ENCODE measurements around the gene TMEM82. TPM values are rescaled to one million over a fixed set of nuclear protein-coding genes. Genes with fewer than 3 reads are reported as not detected.

The TMEM82 gene
- total RNA-seq, 2 experiments from 2014 or later = not detected

DNA sequence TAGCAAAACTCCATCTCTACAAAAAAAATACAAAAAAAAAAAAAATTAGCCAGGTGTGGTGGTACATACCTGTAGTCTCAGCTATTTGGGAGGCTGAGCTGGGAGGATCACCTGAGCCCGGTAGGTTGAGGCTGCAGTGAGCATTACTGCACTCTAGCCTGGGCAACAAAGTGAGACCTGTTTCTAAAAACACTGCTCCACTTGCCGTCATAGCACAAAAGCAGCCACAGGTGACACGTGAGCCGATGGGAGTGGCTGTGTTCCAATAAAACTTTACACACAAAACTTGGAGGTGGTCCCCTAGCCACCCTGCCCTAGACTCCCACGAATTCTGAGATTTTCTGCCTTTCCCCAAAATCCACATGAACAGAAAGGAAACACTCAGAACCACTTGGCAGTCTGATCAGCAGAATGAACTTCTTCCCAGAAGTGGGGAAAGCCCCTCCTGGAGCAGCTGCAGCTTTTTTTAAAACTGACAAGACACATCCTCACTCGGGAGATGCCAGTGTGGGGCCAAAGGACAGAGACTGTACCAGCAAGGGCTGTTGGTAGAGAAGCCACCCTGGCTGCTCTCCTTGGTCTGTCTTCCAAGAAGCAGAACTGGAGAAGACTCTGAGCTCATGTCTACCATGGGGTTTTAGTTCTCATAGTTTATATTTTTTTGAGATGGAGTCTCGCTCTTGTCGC lies 34.9 kb upstream of the TMEM82 start:
- DNase-seq = no peak
- H3K4me1 Mint-ChIP-seq = peaks cover 5% of the 10 kb centered on the region
- H3K4me3 Mint-ChIP-seq = no peak overlapping the region
- CTCF ChIA-PET = interaction anchor here (0.6 to 1.7 kb wide), 5 partner anchors 31 to 128 kb away, joined by 3 to 5 read pairs (median 5); no protein-coding TSS in a partner anchor
- H3K27ac Mint-ChIP-seq = no peak overlapping the region
- H3K27me3 Mint-ChIP-seq = no peaks in the 10 kb centered on the region
- H3K9me3 Mint-ChIP-seq = no peaks in the 10 kb centered on the region
- POLR2A ChIA-PET = no interaction called here
- H3K36me3 Mint-ChIP-seq (ENCODE audit: low read depth) = peaks cover 6% of the 10 kb centered on the region

DNA sequence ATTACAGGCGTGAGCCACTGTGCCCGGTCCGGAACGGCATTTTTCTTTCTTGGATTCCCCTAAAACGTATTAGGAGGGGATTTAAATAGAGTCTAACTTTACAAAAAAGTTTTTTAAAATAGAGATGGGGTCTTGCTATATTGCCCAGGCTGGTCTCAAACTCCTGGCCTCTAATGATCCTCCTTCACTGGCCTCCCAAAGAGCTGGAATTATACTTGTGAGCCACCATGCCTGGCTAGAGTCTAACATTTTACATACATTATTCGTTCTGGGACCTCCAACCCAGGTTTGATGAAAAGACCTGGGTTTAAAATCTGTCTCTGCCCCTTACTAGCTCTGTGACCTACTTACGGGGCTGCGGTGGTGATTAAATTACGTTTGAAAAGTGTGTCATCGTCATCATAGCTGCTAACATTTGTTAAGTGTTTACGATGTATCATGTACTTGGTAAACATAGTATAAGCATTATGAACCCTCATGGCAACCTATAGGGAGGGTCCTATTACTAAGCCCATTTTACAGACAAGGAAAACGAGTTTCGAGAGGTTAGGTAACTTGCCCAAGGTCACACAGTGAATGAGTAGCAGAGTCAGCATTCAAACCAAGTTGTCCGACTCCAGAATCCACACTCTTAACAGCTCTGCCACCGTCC lies 33.7 kb upstream of the TMEM82 start:
- peaks cover 5% of the 10 kb centered on the region for H3K4me1 Mint-ChIP-seq
- H3K27ac Mint-ChIP-seq = no peak overlapping the region
- H3K9me3 Mint-ChIP-seq = no peaks in the 10 kb centered on the region
- DNase-seq = no peak
- POLR2A ChIA-PET = no interaction called here
- H3K36me3 Mint-ChIP-seq (ENCODE audit: low read depth) = peaks cover 6% of the 10 kb centered on the region
- CTCF ChIA-PET = interaction anchor here (0.6 to 1.7 kb wide), 3 partner anchors 12 to 114 kb away, joined by 3 to 5 read pairs (median 3); no protein-coding TSS in a partner anchor
- no peaks in the 10 kb centered on the region for H3K27me3 Mint-ChIP-seq
- H3K4me3 Mint-ChIP-seq = no peak overlapping the region

DNA sequence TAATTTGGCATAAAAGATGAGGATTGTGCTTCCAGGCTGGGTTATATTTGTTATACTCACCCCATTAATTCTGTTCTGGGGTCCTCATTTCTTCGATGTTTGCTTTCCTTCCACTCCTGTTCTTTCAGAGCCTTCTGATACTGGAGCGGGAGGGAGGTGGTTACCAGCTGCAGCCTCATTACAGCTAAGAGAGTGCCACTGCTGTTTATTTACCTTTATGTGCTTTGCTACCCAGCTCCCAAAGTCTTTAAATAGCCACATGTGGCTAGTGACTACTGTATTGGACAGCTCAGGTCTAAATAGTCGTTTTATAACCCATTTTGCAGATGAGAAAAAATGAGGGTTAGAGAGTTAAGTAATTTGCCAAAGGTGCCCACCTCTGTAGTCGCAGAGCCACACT lies 33.1 kb upstream of the TMEM82 start:
- H3K27me3 Mint-ChIP-seq = no peaks in the 10 kb centered on the region
- ChIA-PET CTCF (interaction anchor here (0.6 to 0.8 kb wide), 2 partner anchors 12 to 115 kb away, joined by 3 read pairs; no protein-coding TSS in a partner anchor), POLR2A (interaction anchor here (0.5 kb wide), 1 partner anchor 38 kb away, joined by 3 read pairs; no protein-coding TSS in a partner anchor)
- peaks cover 5% of the 10 kb centered on the region for H3K4me1 Mint-ChIP-seq
- peaks cover 6% of the 10 kb centered on the region for H3K36me3 Mint-ChIP-seq (ENCODE audit: low read depth)
- no peaks in the 10 kb centered on the region for H3K9me3 Mint-ChIP-seq
- no peak overlapping the region for H3K27ac Mint-ChIP-seq
- no peak for DNase-seq
- no peak overlapping the region for H3K4me3 Mint-ChIP-seq

DNA sequence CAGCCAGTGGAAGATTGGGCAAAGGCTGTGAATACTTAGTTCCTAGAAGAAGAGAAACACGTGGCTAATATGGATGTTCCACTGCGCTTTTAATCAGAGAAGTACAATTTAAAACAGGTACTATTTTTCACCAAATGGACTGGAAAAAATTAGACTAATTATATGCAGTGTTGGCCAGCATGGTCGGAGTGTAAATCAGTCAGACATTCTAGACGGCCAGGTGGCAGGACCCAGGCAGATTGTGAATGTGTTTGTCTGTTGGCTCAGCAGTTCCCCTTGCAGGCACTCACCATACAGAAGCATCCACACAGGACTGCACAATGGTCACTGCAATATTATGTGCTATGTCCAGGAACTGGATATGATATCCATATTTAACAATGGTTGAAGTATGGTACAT lies 30.1 kb upstream of the TMEM82 start:
- Mint-ChIP-seq H3K27me3 (no peaks in the 10 kb centered on the region), H3K36me3 (ENCODE audit: low read depth) (peaks cover 2% of the 10 kb centered on the region), H3K27ac (no peak overlapping the region), H3K9me3 (no peaks in the 10 kb centered on the region), H3K4me1 (peaks cover 4% of the 10 kb centered on the region), H3K4me3 (no peak overlapping the region)
- DNase-seq = no peak
- POLR2A ChIA-PET = no interaction called here
- CTCF ChIA-PET = no interaction called here

DNA sequence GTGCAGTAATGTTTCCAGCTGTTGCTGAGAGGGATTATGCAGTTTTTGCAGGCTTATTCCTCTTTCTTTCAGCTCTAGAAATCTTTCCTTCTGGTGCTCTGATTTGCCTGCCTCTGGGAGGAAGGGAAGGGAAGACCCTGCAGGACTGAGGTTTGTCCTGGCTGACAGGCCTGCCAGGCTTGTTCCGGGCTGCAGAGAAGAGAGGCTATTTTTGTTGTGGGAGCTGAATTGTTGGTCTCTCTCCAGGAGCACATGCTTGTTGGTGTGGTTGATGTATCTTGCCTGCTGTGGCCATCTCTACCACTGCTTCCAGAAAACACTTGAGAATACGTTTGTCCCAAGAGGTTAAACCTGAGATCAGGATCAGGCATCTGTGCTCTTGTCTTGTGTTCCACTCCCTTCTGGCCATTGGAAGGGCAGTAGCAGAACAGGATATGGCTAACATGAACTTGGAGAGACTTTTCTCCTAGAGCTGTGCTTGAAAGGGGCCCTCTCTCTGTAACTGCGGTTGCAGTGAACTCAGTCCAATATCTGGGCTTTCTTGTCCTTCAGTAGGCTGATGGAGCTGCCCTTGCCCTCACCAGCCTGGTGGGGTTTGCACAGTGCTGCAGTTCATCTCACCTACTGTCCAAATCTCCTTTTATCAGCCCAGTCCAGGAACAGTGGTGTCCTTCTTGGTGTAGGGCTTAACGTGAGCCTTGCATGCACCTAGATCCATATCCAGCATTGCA lies 27.7 kb upstream of the TMEM82 start:
- no peaks in the 10 kb centered on the region for H3K27me3 Mint-ChIP-seq
- CTCF ChIA-PET = interaction anchor here (0.6 to 1.4 kb wide), 2 partner anchors 27 to 308 kb away, joined by 3 to 4 read pairs; no protein-coding TSS in a partner anchor
- POLR2A ChIA-PET = interaction anchor here (1.1 kb wide), 1 partner anchor 18 kb away, joined by 5 read pairs; no protein-coding TSS in a partner anchor
- DNase-seq = no peak
- peaks cover 10% of the 10 kb centered on the region for H3K36me3 Mint-ChIP-seq (ENCODE audit: low read depth)
- H3K4me3 Mint-ChIP-seq = no peak overlapping the region
- no peak overlapping the region for H3K27ac Mint-ChIP-seq
- H3K4me1 Mint-ChIP-seq = peaks cover 4% of the 10 kb centered on the region
- H3K9me3 Mint-ChIP-seq = no peaks in the 10 kb centered on the region

DNA sequence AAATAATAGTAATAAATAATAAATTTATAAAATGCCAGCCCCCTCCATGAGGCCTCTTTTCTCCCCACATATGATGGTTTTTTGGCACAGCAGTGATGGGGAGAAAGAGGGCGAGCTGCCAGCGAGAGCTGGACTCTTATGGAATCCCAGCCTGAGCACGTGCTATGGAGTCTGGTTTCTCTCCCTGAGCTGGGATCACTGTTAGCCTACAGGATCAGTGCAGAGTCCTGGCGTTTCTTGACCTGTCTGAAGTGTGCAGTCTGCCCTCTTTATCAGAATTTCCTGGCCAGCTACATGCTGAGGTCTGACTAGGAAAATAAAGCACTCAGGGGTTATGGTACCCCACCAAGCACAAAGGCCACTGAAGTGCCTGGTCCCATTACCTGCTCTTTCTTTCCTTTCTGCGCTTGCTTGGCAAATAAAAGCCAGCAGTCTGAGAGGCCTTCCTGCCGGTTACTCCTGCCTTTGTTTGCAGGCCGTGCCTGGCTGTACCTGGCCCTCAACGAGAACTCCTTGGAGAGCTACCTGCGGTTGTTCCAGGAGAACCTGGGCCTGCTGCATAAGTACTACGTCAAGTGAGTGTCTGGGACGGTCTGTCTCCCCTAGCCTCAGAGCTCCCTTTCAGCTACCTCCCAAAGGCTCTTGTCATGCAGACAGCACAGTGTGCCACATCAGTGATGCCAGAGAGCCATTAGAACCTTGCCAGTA lies 24.7 kb upstream of the TMEM82 start:
- ChIA-PET POLR2A (no interaction called here), CTCF (interaction anchor here (1.0 to 1.1 kb wide), 2 partner anchors 16 to 20 kb away, joined by 4 read pairs; no protein-coding TSS in a partner anchor)
- Mint-ChIP-seq H3K36me3 (ENCODE audit: low read depth) (peaks cover 17% of the 10 kb centered on the region), H3K4me1 (peaks cover 3% of the 10 kb centered on the region), H3K9me3 (no peaks in the 10 kb centered on the region), H3K27ac (no peak overlapping the region), H3K27me3 (no peaks in the 10 kb centered on the region), H3K4me3 (no peak overlapping the region)
- no peak for DNase-seq

DNA sequence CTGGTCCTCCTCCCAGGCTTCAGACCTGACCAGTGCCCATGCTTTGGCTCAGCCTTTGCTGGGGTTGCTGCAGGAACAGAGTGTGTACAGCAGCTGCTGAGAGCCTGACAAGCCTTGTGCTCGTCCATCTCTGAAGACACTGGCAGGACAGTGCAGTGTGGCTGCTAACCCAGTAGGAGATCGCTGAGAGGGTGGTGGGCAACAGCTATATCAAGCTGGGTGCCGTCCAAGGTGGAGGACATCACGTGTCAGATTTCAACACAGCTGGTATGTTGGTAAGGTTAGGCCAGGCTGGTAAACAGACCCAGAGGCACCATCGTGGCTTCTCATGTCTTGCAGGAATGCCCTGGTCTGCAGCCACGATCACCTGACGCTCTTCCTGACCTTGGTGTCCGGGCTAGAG lies 24.1 kb upstream of the TMEM82 start:
- DNase-seq = no peak
- H3K27me3 Mint-ChIP-seq = no peaks in the 10 kb centered on the region
- H3K4me1 Mint-ChIP-seq = peaks cover 3% of the 10 kb centered on the region
- H3K36me3 Mint-ChIP-seq (ENCODE audit: low read depth) = peaks cover 19% of the 10 kb centered on the region
- H3K27ac Mint-ChIP-seq = no peak overlapping the region
- ChIA-PET POLR2A (no interaction called here), CTCF (interaction anchor here (1.0 to 1.1 kb wide), 2 partner anchors 17 to 19 kb away, joined by 4 read pairs; no protein-coding TSS in a partner anchor)
- H3K9me3 Mint-ChIP-seq = no peaks in the 10 kb centered on the region
- H3K4me3 Mint-ChIP-seq = no peak overlapping the region

DNA sequence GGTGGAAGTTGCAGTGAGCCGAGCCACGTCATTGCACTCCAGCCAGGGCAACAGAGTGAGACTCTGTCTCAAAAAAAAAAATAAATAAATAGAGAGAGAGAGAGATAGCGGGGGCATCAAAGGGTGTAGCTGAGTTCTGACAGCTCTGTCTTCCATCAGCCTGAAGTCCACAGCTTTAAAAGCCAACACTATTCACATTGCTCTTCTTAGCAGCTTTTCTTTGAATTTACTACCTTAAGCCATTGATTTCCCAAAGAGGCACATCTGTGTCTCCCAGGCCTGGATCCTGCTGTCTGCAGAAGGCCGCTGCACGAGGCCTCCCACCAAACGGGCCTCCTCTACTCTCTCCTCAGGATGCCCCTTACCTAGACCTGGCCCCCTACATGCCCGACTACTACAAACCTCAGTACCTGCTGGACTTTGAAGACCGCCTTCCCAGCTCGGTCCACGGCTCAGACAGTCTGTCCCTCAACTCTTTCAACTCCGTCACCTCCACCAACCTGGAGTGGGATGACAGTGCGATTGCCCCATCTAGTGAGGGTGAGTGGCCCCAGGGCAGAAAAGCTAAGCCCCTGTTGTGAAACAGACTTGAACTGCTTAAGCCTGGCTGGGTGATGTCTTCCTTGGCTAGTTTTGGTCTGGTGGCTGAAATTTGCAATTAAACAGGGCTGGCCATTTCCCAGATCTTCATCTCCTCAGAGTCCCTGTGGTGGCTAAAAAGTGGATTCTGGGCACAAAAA lies 22.7 kb upstream of the TMEM82 start:
- ChIA-PET CTCF (interaction anchor here (0.7 to 1.1 kb wide), 3 partner anchors 73 to 567 kb away, joined by 3 read pairs; no protein-coding TSS in a partner anchor), POLR2A (no interaction called here)
- H3K36me3 Mint-ChIP-seq (ENCODE audit: low read depth) = peaks cover 19% of the 10 kb centered on the region
- no peak for DNase-seq
- H3K27ac Mint-ChIP-seq = peak overlapping the region; percentile 31
- H3K4me1 Mint-ChIP-seq = peaks cover under 1% of the 10 kb centered on the region
- no peaks in the 10 kb centered on the region for H3K27me3 Mint-ChIP-seq
- no peak overlapping the region for H3K4me3 Mint-ChIP-seq
- no peaks in the 10 kb centered on the region for H3K9me3 Mint-ChIP-seq

DNA sequence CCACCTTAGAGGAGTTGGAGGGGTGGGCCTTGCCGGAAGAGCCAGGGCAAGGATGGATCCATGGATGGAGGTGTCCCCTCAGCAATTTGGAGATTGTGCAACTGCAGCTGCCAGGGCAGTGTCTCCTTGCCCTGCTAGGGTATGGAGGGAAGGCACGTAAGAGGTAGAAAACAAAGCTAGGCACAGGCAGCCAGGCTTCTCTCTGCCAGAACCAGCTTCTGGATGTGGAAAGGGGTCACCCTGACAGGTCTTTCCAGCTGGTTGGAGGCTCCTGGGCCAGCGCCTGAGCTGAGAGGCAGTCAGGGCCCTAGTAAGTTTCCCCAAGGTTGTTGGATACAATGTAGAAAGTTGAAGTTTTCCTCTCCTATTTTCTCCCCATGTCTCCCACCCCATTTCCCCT lies 21.4 kb upstream of the TMEM82 start:
- H3K27me3 Mint-ChIP-seq = no peaks in the 10 kb centered on the region
- no peak for DNase-seq
- no peaks in the 10 kb centered on the region for H3K4me1 Mint-ChIP-seq
- CTCF ChIA-PET = interaction anchor here (1.1 kb wide), 1 partner anchor 12 kb away, joined by 3 read pairs; no protein-coding TSS in a partner anchor
- no peaks in the 10 kb centered on the region for H3K9me3 Mint-ChIP-seq
- H3K36me3 Mint-ChIP-seq (ENCODE audit: low read depth) = peaks cover 19% of the 10 kb centered on the region
- no peak overlapping the region for H3K27ac Mint-ChIP-seq
- POLR2A ChIA-PET = no interaction called here
- no peak overlapping the region for H3K4me3 Mint-ChIP-seq

DNA sequence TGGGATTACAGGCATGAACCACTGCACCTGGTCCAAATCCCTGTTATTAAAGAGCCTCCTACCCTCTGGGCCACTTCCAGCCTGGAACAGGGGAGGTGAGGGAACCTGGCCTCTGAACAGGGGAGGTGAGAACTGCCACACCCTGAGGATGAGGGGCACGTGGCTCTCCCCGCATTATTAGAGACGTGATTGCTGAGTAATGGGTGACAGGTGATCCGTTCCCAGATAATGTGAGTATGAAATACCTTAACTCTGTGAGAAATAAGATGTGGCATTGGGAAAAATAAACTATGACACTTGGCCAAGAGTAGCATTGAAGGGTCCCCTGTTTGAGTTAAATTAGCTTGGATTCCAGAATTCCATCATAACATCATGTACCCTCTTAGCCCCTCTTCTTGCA lies 19.9 kb upstream of the TMEM82 start:
- Mint-ChIP-seq H3K36me3 (ENCODE audit: low read depth) (peaks cover 18% of the 10 kb centered on the region), H3K27me3 (no peaks in the 10 kb centered on the region)
- CTCF ChIA-PET = interaction anchor here (1.1 kb wide), 1 partner anchor 34 kb away, joined by 3 read pairs; no protein-coding TSS in a partner anchor

DNA sequence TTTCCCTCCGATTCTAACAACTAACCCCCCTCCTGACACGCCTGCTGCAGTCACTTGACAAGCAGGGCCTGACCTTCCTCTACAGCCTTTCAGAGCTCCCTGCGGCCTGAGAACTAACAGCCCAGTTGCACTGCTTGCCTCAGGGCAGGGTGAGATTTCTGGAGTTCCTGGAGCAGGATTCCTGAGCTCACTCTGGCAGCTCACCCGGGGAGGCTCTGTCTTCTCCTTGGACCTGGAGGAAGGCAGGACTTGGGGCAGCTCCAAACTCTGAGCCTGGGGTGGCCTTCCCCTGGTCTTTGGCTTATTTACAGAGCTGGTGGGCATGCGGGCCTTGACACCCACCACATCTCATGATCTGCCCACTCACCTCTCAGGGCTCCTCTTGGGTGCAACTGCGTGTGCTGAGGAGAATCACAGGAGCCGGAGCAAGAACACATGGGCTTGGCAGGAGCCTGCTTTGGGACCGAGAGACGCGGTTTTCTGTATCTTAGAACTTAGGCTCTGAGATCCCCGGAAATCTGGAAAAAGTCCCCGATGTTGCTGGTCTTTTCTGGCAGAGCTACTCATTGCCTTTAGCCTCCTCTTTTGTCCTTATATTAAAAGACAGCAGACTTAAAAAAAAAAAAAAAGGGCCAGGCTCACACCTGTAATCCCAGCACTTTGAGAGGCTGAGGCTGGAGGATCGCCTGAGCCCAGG lies 19.3 kb upstream of the TMEM82 start:
- no peak for DNase-seq
- Mint-ChIP-seq H3K4me1 (no peaks in the 10 kb centered on the region), H3K27me3 (no peaks in the 10 kb centered on the region), H3K9me3 (no peaks in the 10 kb centered on the region), H3K27ac (no peak overlapping the region), H3K36me3 (ENCODE audit: low read depth) (peaks cover 22% of the 10 kb centered on the region), H3K4me3 (no peak overlapping the region)
- POLR2A ChIA-PET = no interaction called here
- CTCF ChIA-PET = interaction anchor here (0.6 to 1.2 kb wide), 4 partner anchors 9 to 458 kb away, joined by 3 to 4 read pairs (median 4); no protein-coding TSS in a partner anchor

More for the DNA sequence above, 19.9 kb upstream of the TMEM82 start:
- DNase-seq = no peak
- POLR2A ChIA-PET = no interaction called here
- Mint-ChIP-seq H3K9me3 (no peaks in the 10 kb centered on the region), H3K4me3 (no peak overlapping the region), H3K27ac (no peak overlapping the region), H3K4me1 (no peaks in the 10 kb centered on the region)
